HL-60/S4 treated with phorbol 12-myristate 13-acetate at 8.2 ng/mL for 4 days and 3 days (cell line): ENCODE data around the gene CDC20.

Experiments used
- in situ Hi-C: fragments of 300-500 bp; cut with MboI; formaldehyde crosslinking; loops from 2 replicates; pipeline ENCODE4 v1.15.0; 2022; ENCODE audit warnings: low sequenced_read_pairs

Gene CDC20

DNA sequence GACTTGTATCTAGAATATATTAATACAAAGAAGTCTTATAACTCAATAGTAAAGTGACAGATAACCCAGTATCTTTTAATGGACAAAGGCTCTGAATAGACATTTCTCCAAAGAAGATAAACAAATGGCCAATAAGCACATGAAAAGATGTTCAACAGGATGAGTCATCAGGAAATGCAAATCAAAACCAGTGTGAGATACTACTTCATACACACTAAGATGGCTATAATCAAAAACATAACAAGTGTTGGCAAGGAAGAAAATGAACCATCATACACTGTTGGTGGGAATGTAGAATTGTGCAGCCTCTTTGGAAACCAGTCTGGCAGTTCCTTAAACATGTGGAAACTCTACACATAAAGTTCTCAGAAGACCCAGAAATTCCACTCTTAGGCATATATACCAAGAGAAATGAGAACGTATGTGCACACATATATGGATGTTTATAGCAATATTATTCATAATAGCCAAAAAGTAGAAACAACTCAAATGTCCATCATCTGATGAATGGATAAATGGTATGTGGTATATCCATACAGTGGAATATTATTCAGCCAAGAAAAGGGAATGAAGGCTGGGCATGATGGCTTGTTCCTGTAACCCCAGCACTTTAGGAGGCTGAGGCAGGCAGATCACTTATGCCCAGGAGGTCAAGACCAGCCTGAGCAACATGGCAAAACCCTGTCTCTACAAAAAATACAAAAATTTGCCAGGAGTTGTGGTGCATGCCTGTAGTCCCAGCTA is 31.1 kb upstream of the CDC20 start:
- in situ Hi-C loops: no loop called here

DNA sequence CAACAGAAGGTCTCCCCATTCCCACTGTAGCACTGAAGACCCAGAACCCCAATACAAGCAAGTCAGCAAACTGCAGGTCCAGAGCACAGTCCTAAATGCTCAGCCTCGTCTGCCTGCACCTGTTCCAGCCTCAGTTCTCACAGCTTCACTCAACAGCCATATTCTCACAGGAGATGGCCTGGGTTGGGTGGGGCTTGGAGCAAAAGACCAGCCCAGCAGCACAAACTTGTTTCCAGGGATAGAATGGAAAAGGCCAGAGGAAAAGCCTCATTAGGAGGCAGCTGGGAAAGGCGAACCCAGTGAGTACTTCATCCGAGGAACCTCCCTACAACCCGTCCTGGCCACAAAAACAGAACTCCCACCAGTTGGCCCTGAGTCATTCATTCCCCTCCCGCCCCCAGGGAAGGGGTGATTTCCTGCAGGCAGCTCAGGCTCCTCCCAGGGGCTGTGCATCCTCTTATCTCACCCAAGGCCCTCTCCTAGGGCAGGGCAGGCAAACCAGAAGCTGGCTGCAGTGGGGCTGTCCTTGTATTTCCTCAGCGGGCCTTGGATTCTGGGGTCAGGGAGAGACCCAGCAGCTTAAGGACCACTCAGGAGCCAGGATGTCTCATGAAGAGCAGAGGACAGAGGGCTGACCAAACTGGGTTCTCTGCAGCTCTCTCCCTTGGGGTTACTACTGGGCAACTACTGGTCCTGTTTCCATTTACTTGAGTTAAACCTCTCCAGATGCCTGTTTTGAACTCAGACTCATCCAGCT is 28.6 kb upstream of the CDC20 start:
- in situ Hi-C loops: no loop called here

DNA sequence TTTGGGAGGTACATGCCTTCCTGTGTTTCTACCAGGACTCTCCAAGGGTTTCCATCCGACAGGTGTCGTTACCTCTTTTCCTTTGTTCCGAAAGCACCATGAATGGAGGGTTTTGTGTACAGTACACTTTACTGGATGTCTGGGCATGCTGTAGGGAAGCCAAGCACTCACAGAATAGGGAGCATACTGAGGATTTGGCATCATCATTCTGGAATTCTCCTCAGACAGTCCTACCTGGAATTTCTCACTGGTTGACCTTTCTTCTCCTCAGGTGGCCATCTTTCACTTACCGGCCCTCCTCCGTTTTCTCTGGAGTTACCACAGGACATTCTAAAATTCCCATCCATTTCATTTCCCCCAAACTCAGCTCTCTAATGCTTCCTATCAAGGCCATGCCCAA is 27.1 kb upstream of the CDC20 start:
- in situ Hi-C loops: no loop called here

- in situ Hi-C loops: no loop called here
Measured at GRCh38 chr1:43334453-43335205, 24.2 kb upstream of the CDC20 start.

DNA sequence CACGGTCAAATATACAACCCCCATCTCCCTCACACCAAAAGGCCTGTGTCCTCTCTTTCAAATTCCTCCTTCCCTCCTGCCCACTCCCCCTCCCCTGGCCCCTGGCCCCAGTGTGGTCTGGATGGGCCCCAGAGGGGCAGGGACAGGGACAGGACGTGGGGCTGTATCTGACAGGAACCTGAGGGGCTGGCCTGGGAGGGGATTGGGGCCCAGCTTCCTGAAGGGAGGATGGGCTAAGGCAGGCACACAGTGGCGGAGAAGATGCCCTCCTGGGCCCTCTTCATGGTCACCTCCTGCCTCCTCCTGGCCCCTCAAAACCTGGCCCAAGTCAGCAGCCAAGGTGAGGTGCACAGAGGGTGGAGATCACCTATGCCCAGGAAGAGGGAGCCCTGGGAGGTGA is 21.2 kb upstream of the CDC20 start, which contains the start of gene MPL:
MPL (plus strand) TSS at position 231 of the 400 bp plus-strand sequence; CDS start at position 262, 31 bp downstream.
- in situ Hi-C loops: no loop called here

DNA sequence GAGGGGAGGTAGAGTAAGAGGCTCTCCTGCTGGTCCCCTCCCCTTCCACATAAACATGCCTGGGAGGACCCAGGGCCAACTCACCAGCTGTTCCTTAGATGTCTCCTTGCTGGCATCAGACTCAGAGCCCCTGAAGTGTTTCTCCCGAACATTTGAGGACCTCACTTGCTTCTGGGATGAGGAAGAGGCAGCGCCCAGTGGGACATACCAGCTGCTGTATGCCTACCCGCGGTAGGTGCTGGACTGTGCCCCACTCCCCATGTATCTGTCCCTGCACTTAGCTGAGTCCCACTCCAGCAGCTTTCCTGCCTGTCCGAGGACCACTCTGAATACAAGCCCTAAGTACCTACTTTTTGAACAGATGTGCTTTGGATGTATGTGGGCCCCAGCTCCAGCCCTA is 20.8 kb upstream of the CDC20 start:
- in situ Hi-C loops: no loop called here

DNA sequence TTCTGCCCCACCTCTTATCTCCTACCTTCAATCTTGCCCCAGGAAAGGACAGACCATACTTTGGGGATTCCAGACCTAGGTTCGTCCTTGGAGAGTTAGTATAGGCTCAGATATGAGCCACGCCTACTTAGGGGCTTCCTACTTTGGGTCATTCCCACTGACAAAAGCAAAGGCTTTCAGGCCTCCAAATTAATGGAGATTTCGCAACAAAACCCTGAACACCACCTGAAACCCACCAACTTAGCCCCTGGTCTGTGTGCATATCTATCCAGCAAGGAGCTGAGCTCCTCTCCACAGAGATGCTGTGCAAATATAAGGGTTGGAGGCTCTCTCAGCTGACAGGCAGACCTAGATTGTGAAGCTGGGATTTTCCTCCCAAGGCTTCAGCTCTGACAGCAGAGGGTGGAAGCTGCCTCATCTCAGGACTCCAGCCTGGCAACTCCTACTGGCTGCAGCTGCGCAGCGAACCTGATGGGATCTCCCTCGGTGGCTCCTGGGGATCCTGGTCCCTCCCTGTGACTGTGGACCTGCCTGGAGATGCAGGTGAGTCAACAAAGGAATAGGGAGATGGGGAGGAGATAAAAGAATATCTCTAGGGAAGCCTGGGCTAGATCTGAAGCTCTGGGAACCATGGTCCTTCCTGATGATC is 19.1 kb upstream of the CDC20 start:
- in situ Hi-C loops: no loop called here

DNA sequence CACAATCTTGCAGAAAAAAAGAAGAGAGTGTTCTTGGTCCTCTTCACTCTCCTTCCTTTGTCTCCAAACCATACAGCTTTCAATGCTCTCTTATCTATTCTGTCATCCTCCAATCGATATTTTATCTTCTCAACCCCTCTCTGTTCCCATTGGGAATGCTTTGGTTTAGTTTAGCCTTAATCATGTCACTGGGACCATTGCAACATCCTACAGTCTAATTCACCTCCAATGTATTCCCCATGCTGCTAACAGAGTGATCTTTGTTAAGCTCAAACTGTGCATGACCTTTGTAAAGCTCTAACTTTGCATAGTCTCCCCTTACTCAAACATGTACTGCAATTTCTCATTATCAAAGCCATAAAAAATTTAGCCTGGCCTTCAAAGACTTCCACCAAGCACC is 18.2 kb upstream of the CDC20 start:
- in situ Hi-C loops: no loop called here

GRCh38 chr1:43344267-43344850 is 14.4 kb upstream of the CDC20 start:
- in situ Hi-C loops: no loop called here

GRCh38 chr1:43345120-43345519 is 13.7 kb upstream of the CDC20 start:
- in situ Hi-C loops: no loop called here

DNA sequence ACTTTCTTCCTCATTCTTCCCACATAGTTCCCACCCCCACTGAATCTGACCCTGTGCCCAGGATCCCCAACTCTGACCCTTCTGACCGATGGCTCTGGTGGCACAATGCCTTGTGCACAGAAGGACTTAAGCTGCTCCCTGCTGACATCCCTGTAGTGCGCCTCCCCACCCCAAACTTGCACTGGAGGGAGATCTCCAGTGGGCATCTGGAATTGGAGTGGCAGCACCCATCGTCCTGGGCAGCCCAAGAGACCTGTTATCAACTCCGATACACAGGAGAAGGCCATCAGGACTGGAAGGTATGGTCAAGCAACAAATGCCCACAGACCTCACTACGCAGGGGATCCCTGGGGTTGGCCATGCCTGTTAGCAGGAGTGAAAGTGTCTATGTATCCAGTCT is 12.1 kb upstream of the CDC20 start:
- in situ Hi-C loops: no loop called here

DNA sequence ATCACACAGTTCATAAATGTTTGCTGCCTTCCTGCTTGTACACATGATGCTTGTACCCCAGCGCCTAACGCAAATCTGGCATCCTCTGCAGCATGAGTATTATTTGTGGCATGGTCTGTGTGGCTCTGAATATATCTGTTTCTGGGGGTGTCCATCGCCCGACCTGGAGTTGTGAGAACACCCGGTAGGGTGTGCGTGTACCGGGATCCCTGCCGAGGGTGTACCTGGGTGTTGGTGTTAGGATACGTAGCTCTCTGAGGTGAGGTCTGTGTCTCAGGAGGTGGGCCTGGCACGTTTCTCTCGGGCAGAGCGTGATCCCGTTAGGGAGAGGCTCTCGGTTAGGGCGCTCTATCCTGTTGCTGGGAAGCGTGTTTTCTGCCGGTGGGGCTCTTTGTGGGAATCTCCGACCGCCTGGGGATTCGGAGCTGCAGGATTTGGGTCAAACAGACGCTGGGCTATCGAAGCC is 10.4 kb upstream of the CDC20 start:
- in situ Hi-C loops: no loop called here

DNA sequence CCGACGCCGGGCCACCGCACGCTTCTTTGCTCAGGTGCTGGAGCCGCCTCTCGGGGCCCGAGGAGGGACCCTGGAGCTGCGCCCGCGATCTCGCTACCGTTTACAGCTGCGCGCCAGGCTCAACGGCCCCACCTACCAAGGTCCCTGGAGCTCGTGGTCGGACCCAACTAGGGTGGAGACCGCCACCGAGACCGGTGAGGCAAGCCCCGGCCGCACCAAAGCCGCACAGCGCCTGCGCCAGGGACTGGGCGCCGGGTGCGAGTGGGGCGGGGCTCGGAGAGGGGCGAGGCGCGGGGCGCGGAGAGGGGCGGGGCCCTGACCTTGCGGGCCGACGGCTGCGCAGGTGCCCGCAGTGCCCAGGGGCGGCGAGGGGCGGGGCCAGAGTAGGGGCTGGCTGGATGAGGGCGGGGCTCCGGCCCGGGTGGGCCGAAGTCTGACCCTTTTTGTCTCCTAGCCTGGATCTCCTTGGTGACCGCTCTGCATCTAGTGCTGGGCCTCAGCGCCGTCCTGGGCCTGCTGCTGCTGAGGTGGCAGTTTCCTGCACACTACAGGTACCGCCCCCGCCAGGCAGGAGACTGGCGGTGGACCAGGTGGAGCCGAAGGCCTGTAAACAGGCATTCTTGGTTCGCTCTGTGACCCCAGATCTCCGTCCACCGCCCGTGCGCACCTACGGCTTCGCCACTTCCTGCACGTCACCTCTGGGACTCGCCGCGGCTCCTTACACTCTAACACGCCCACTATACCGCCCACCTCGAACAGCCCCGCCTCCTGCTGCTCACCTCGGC is 9.8 kb upstream of the CDC20 start:
- in situ Hi-C loops: no loop called here

DNA sequence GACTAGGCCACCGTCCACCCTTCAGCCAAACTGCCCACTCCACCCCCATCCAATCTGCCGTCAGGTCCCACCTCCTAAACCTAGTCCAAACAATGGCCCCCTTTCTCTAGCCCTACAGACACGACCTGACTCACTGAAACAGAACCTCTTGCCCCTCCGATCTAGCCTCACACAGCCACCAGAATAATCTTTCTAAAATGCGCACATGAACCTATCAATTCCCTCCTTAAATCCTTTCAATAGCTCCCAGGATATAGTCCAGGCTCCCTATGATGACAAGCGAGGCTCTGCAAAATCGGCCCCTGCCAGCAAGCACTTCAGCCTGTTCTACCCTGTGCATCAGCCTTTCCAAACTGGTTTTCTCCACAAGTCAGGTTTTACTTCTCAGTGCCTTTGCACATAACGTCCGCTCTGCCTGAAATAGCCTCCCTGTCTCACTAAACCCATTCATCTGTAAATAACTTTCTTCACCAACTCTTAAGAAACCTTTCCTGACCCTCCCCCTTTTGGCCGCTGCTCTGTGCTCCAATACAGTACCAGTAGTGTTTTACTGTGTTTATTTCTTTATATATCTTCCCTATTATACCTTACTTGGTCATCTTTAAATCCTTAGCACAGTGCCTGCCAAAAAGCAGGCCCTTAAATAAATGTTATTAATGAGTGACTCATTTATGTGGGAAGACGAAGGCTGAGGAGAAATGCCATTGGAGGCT is 9.0 kb upstream of the CDC20 start:
- in situ Hi-C loops: no loop called here

GRCh38 chr1:43350976-43351375 is 7.8 kb upstream of the CDC20 start:
- in situ Hi-C loops: no loop called here

- in situ Hi-C loops: no loop called here
Measured at GRCh38 chr1:43351421-43352350, 7.1 kb upstream of the CDC20 start.

- in situ Hi-C loops: no loop called here
Measured at GRCh38 chr1:43352351-43352705, 6.5 kb upstream of the CDC20 start.

DNA sequence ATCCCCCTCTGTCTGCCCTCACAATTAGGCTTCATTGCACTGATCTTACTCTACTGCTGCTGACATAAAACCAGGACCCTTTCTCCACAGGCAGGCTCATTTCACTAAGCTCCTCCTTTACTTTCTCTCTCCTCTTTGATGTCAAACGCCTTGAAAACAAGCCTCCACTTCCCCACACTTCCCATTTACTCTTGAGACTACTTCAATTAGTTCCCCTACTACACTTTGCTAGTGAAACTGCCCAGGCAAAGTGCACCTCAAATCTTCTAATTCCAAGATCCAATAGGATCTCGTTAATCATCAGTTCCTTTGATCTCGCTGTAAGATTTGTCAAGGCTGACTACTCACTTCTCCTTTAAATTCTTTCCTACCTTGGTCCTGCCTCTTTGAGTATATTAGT is 5.9 kb upstream of the CDC20 start:
- in situ Hi-C loops: no loop called here
